SK-N-SH (cell line): Measurements from ENCODE around the gene PABPC1L. TPM values are rescaled to one million over a fixed set of nuclear protein-coding genes. Genes with fewer than 3 reads are reported as not detected.

Experiments
- CTCF ChIA-PET: fragments of 300-600, 350-600 bp; formaldehyde crosslinking; extraction: SDS; loops from one replicate; lab custom pipeline; 2021; lab: Yijun Ruan, JAX
- POLR2A ChIA-PET: fragments of 350-600 bp; sonication (Branson Sonifier 250); formaldehyde crosslinking; extraction: SDS; loops from one replicate; lab custom pipeline; 2020; ENCODE audit warnings: antibody characterized with exemption, inconsistent platforms; lab: Yijun Ruan, JAX
- DNase-seq: peaks from one replicate; pipeline ENCODE4 v3.0.0; 2012
- H2AFZ ChIP-seq: fragments of 200-600 bp; sonication (generic); 2 replicates; pipeline ENCODE4 v1.8.1; 2016; ENCODE audit warnings: antibody characterized with exemption, mild to moderate bottlenecking, low read depth
- H3F3A ChIP-seq: fragments of 200-600 bp; sonication (generic); replicated peaks from 2 replicates; pipeline ENCODE3; 2016; ENCODE audit warnings: antibody characterized with exemption, mild to moderate bottlenecking; ENCODE audit not compliant: insufficient read depth
- H3K27ac ChIP-seq, 2 experiments: fragments of 200-500 bp in 1 of 2; fragments of 200-600 bp in 1 of 2; sonication (Bioruptor generic) in 1 of 2; sonication (generic), shearing (Covaris generic) in 1 of 2; 2 replicates each; pipeline versions ENCODE4 v1.5.1 to v1.6.1; 2014 to 2016; ENCODE audit warnings: low read depth in 2 of 2, inconsistent platforms in 1 of 2, low read length in 1 of 2, mild to moderate bottlenecking in 1 of 2, mixed read lengths in 1 of 2
- H3K27me3 ChIP-seq: fragments of 200-600 bp; sonication (generic), shearing (Covaris generic); 2 replicates; pipeline ENCODE4 v1.6.1; 2016; ENCODE audit warnings: mixed run types; ENCODE audit not compliant: insufficient read depth
- H3K36me3 ChIP-seq, 2 experiments: fragments of 200-500 bp in 1 of 2; fragments of 200-600 bp in 1 of 2; sonication (Bioruptor generic) in 1 of 2; sonication (generic) in 1 of 2; replicated peaks in 1 of 2; 2 replicates each; pipeline versions ENCODE3 to v1.5.1; 2014 to 2016; ENCODE audit warnings: low read length in 1 of 2, mild to moderate bottlenecking in 1 of 2; ENCODE audit not compliant: insufficient read depth in 2 of 2, control insufficient read depth in 1 of 2
- H3K4me1 ChIP-seq, 2 experiments: fragments of 200-500 bp in 1 of 2; fragments of 200-600 bp in 1 of 2; sonication (Bioruptor generic) in 1 of 2; sonication (generic), shearing (Covaris generic) in 1 of 2; 2 replicates each; pipeline versions ENCODE4 v1.5.1 to v1.6.1; 2014 to 2016; ENCODE audit warnings: low read depth in 1 of 2, low read length in 1 of 2, mixed run types in 1 of 2; ENCODE audit not compliant: insufficient read depth in 2 of 2, control insufficient read depth in 1 of 2
- H3K4me2 ChIP-seq: fragments of 200-600 bp; sonication (generic), shearing (Covaris generic); 2 replicates; pipeline ENCODE4 v1.6.1; 2017; ENCODE audit warnings: mixed run types
- H3K4me3 ChIP-seq, 2 experiments: fragments of 200-500 bp in 1 of 2; fragments of 200-600 bp in 1 of 2; sonication (Bioruptor generic) in 1 of 2; sonication (generic), shearing (Covaris generic) in 1 of 2; 2 replicates each; pipeline versions ENCODE4 v1.5.1 to v1.8.1; 2014 to 2016; ENCODE audit warnings: low read depth in 2 of 2, inconsistent platforms in 1 of 2, low read length in 1 of 2, mild to moderate bottlenecking in 1 of 2, mixed read lengths in 1 of 2, moderate library complexity in 1 of 2
- H3K79me2 ChIP-seq: fragments of 200-600 bp; sonication (generic); 2 replicates; pipeline ENCODE4 v1.8.1; 2017; ENCODE audit warnings: mild to moderate bottlenecking; ENCODE audit not compliant: insufficient read depth
- H3K9ac ChIP-seq: fragments of 200-600 bp; sonication (generic); 2 replicates; pipeline ENCODE4 v1.6.1; 2017; ENCODE audit warnings: mixed run types
- H3K9me2 ChIP-seq: fragments of 200-600 bp; sonication (generic); 2 replicates; pipeline ENCODE4 v1.6.1; 2017; ENCODE audit warnings: mixed run types
- H3K9me3 ChIP-seq: fragments of 200-600 bp; sonication (generic); 2 replicates; pipeline ENCODE4 v1.6.1; 2017; ENCODE audit warnings: mixed run types, mild to moderate bottlenecking, moderate library complexity
- H4K20me1 ChIP-seq: fragments of 200-600 bp; sonication (generic); 2 replicates; pipeline ENCODE4 v1.6.1; 2017; ENCODE audit warnings: mild to moderate bottlenecking, mixed run types; ENCODE audit not compliant: insufficient read depth
- FOXJ3 ChIP-seq: sonication (generic); formaldehyde crosslinking; IDR thresholded peaks from 2 replicates; pipeline ENCODE4 v1.5.1; 2020; ENCODE audit warnings: mild to moderate bottlenecking, missing genetic modification reagents
- GABPA ChIP-seq: IDR thresholded peaks from 2 replicates; pipeline ENCODE4 v1.4.0; 2012; ENCODE audit warnings: low read depth, mild to moderate bottlenecking
- GATA2 ChIP-seq: sonication (generic); formaldehyde crosslinking; IDR thresholded peaks from 2 replicates; pipeline ENCODE4 v1.5.0; 2020; ENCODE audit warnings: mild to moderate bottlenecking, missing genetic modification reagents
- JUND ChIP-seq: IDR thresholded peaks from 2 replicates; pipeline ENCODE4 v1.4.0; 2012
- MAX ChIP-seq: IDR thresholded peaks from 2 replicates; pipeline ENCODE4 v1.4.0; 2012; ENCODE audit warnings: low read depth
- MEF2A ChIP-seq: IDR thresholded peaks from 2 replicates; pipeline ENCODE4 v1.4.0; 2012; ENCODE audit warnings: low read depth, borderline replicate concordance
- MXI1 ChIP-seq: IDR thresholded peaks from 2 replicates; pipeline ENCODE4 v1.6.1; 2012; ENCODE audit warnings: mild to moderate bottlenecking, low read depth, low read length, improper control_type of control experiment
- NRF1 ChIP-seq: IDR thresholded peaks from 2 replicates; pipeline ENCODE4 v1.6.1; 2012; ENCODE audit warnings: low read depth, mild to moderate bottlenecking, low read length
- POLR2AphosphoS5 ChIP-seq: IDR thresholded peaks from 2 replicates; pipeline ENCODE4 v1.6.1; 2012; ENCODE audit warnings: low read depth, low read length
- RAD21 ChIP-seq: IDR thresholded peaks from 2 replicates; pipeline ENCODE4 v1.6.1; 2012; ENCODE audit warnings: mild to moderate bottlenecking, low read length
- REST ChIP-seq: IDR thresholded peaks from 2 replicates; pipeline ENCODE4 v1.6.1; 2012; ENCODE audit warnings: mild to moderate bottlenecking, low read depth, low read length, moderate library complexity
- RXRA ChIP-seq: IDR thresholded peaks from 2 replicates; pipeline ENCODE4 v1.4.0; 2012; ENCODE audit warnings: low read depth, mild to moderate bottlenecking, borderline replicate concordance
- SIN3A ChIP-seq: IDR thresholded peaks from 2 replicates; pipeline ENCODE4 v1.6.1; 2012; ENCODE audit warnings: low read depth, mild to moderate bottlenecking, low read length, moderate library complexity, borderline replicate concordance
- TAF1 ChIP-seq: IDR thresholded peaks from 2 replicates; pipeline ENCODE4 v1.6.1; 2012; ENCODE audit warnings: low read depth, mild to moderate bottlenecking, low read length, moderate library complexity, borderline replicate concordance
- YY1 ChIP-seq: IDR thresholded peaks from 2 replicates; pipeline ENCODE4 v1.4.0; 2012; ENCODE audit warnings: low read depth, mild to moderate bottlenecking
- WGBS: methylation state at CpG from one replicate; pipeline ENCODE4 v1.1.6; 2017; ENCODE audit warnings: low lambda C conversion rate; 5-methylcytosine and 5-hydroxymethylcytosine counted together
- polyA plus RNA-seq, 3 experiments: library from polyadenylated mRNA; depleted of rRNA; stranded (reverse); fragments of >200 nt; gene quantifications; 2 replicates each; pipeline ENCODE4 v1.2.3, GENCODE V29; 2012

The PABPC1L gene
- polyA plus RNA-seq, 1 of the 3 experiments (the other 2 are of a cell fraction) = 205 TPM

- H3K79me2 ChIP-seq = peaks cover 35% of the 10 kb centered on the region
- no peak overlapping the region for H3K9ac ChIP-seq
- H3K4me3 ChIP-seq = no peak overlapping the region
- H2AFZ ChIP-seq = no peak overlapping the region
- peaks cover 31 to 32% of the 10 kb centered on the region in 2 experiments for H3K4me1 ChIP-seq
- 97% methylated on average over 4 of the region's 4 CpGs for WGBS
- H3F3A ChIP-seq = peaks cover 26% of the 10 kb centered on the region
- H3K36me3 ChIP-seq = no peaks in the 10 kb centered on the region
- no peak overlapping the region for H3K4me2 ChIP-seq
- DNase-seq = no peak
- H3K9me3 ChIP-seq = no peaks in the 10 kb centered on the region
- POLR2A ChIA-PET = interaction anchor here (0.6 kb wide), 1 partner anchor 17 kb away, joined by 3 read pairs; no protein-coding TSS in a partner anchor
- no peaks in the 10 kb centered on the region for H3K27me3 ChIP-seq
- peaks cover 8% of the 10 kb centered on the region; the same call in 1 of the 2 replicates for H4K20me1 ChIP-seq
- no peak for TF ChIP-seq FOXJ3 (CRISPR knock-in tag)
- no peak for TF ChIP-seq MEF2A
- no peak for TF ChIP-seq NRF1
- TF ChIP-seq RXRA = no peak
- TF ChIP-seq REST = no peak
- no peak for TF ChIP-seq YY1
- TF ChIP-seq MXI1 = no peak
- no peak for TF ChIP-seq MAX
- TF ChIP-seq GATA2 = no peak
- no peak for TF ChIP-seq RAD21
- TF ChIP-seq SIN3A = no peak
- TF ChIP-seq JUND = no peak
- no peak for TF ChIP-seq GABPA
- TF ChIP-seq TAF1 = no peak
- TF ChIP-seq POLR2AphosphoS5 = no peak
- CTCF ChIA-PET = interaction anchor here (1.0 to 1.1 kb wide), 3 partner anchors 48 to 74 kb away, joined by 3 read pairs; no protein-coding TSS in a partner anchor
- H3K27ac ChIP-seq = no peak overlapping the region
- no peaks in the 10 kb centered on the region for H3K9me2 ChIP-seq
Measured at GRCh38 chr20:44963325-44964215, 53.7 kb downstream of the PABPC1L start.
